ENCODE measurements around the gene OR2B6. TPM values are rescaled to one million over a fixed set of nuclear protein-coding genes. Genes with fewer than 3 reads are reported as not detected.

Gene OR2B6
- total RNA-seq, 3 donors from 2014 or later = not detected

GRCh38 chr6:28004350-28005151 is 47.5 kb downstream of the OR2B6 start:
- no peaks in the 10 kb centered on the region for H3K9me3 ChIP-seq
- H3K4me3 ChIP-seq = no peak overlapping the region
- DNase-seq (no peak), ATAC-seq (peak; percentile 69)
- TF ChIP-seq, protein P1, sequence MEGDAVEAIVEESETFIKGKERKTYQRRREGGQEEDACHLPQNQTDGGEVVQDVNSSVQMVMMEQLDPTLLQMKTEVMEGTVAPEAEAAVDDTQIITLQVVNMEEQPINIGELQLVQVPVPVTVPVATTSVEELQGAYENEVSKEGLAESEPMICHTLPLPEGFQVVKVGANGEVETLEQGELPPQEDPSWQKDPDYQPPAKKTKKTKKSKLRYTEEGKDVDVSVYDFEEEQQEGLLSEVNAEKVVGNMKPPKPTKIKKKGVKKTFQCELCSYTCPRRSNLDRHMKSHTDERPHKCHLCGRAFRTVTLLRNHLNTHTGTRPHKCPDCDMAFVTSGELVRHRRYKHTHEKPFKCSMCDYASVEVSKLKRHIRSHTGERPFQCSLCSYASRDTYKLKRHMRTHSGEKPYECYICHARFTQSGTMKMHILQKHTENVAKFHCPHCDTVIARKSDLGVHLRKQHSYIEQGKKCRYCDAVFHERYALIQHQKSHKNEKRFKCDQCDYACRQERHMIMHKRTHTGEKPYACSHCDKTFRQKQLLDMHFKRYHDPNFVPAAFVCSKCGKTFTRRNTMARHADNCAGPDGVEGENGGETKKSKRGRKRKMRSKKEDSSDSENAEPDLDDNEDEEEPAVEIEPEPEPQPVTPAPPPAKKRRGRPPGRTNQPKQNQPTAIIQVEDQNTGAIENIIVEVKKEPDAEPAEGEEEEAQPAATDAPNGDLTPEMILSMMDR (IDR thresholded peaks at IDR 0.05) = no peak
- no peaks in the 10 kb centered on the region for H3K36me3 ChIP-seq (ENCODE audit: low read depth)
- H3K4me1 ChIP-seq (ENCODE audit: low read depth) = peaks cover 5% of the 10 kb centered on the region
- intact Hi-C loops (cut with DNase I, micrococcal nuclease) = no loop called here

- TF ChIP-seq, protein P1 (IDR thresholded peaks at IDR 0.05) = no peak
- intact Hi-C loops (cut with DNase I, micrococcal nuclease) = no loop called here
- ATAC-seq (no peak), DNase-seq (no peak)
- Histone ChIP-seq H3K36me3 (ENCODE audit: low read depth) (no peaks in the 10 kb centered on the region), H3K4me3 (no peak overlapping the region), H3K4me1 (ENCODE audit: low read depth) (peaks cover 5% of the 10 kb centered on the region), H3K9me3 (no peaks in the 10 kb centered on the region)
Measured at GRCh38 chr6:28005152-28005890, 48.3 kb downstream of the OR2B6 start.

DNA sequence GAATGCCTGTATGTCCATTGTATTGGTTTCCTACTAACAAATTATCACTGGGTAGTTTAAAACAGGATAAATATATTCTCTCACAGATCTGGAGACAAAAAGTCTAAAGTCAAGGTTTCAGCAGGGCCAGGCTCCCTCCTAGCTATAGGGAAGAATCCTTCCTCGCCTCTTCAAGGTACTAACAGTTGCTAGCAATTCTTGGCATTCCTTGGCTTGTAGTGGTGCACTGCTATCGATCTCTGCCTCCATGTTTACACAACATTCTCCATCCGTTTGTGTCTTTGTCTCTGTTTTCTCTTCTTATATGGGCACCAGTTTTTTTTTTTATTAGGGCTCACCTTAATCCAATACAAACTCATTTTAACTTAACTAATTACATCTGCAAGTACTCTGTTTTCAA is 48.9 kb downstream of the OR2B6 start:
- TF ChIP-seq, protein P1 (IDR thresholded peaks at IDR 0.05) = no peak

More for the DNA sequence above, 48.9 kb downstream of the OR2B6 start:
- ATAC-seq = no peak
- Histone ChIP-seq H3K9me3 (no peaks in the 10 kb centered on the region), H3K36me3 (ENCODE audit: low read depth) (no peaks in the 10 kb centered on the region), H3K4me1 (ENCODE audit: low read depth) (peaks cover 5% of the 10 kb centered on the region), H3K4me3 (no peak overlapping the region)
- intact Hi-C loops (cut with DNase I, micrococcal nuclease) = no loop called here
- DNase-seq = no peak

Other genes starting within 250 kb of the OR2B6 start
- gene OR2B2, start 44.8 kb upstream of the OR2B6 start, total RNA-seq = not detected
- gene ZNF165, start 123.3 kb downstream of the OR2B6 start, total RNA-seq = 1 to 10 TPM; 3.9 to 7.1 (median 4.0) TPM
- gene ZSCAN16, start 167.4 kb downstream of the OR2B6 start, total RNA-seq = 1 to 10 TPM; 7.4 to 9.5 (median 8.3) TPM
- gene ZKSCAN8, start 184.6 kb downstream of the OR2B6 start, total RNA-seq = 10 to 100 TPM; 11.6 to 26.7 (median 16.6) TPM

Data from mucosa of descending colon (tissue), 3 donors.